ENCODE measurements around the gene FCRL6. TPM values are rescaled to one million over a fixed set of nuclear protein-coding genes. Genes with fewer than 3 reads are reported as not detected.

Gene FCRL6
- total RNA-seq, 6 experiments from 2014 or later = 0.40 to 0.62 (median 0.51) TPM; not detected in 2

GRCh38 chr1:159854116-159854692 is 52.0 kb downstream of the FCRL6 start:
- H3K4me1 ChIP-seq = no peaks in the 10 kb centered on the region
- H3K27ac ChIP-seq = peak overlapping the region; percentile 18 to 66 (median 59)
- intact Hi-C loops (cut with DNase I) = no loop called here
- no peaks in the 10 kb centered on the region for H3K9me3 ChIP-seq
- H3K27me3 ChIP-seq = no peaks in the 10 kb centered on the region
- H3K4me3 ChIP-seq = peak overlapping the region; percentile 38 to 54 (median 48)
- ATAC-seq (peak; percentile 75 to 82 (median 80)), DNase-seq (peak; percentile 59 to 72 (median 64))
- WGBS (ENCODE audit: insufficient coverage, low coverage, low lambda C conversion rate, missing lambda C conversion rate) = under 1% methylated on average over 17 of the region's 31 CpGs
- H3K36me3 ChIP-seq = no peaks in the 10 kb centered on the region
- TF ChIP-seq, protein P1, sequence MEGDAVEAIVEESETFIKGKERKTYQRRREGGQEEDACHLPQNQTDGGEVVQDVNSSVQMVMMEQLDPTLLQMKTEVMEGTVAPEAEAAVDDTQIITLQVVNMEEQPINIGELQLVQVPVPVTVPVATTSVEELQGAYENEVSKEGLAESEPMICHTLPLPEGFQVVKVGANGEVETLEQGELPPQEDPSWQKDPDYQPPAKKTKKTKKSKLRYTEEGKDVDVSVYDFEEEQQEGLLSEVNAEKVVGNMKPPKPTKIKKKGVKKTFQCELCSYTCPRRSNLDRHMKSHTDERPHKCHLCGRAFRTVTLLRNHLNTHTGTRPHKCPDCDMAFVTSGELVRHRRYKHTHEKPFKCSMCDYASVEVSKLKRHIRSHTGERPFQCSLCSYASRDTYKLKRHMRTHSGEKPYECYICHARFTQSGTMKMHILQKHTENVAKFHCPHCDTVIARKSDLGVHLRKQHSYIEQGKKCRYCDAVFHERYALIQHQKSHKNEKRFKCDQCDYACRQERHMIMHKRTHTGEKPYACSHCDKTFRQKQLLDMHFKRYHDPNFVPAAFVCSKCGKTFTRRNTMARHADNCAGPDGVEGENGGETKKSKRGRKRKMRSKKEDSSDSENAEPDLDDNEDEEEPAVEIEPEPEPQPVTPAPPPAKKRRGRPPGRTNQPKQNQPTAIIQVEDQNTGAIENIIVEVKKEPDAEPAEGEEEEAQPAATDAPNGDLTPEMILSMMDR (IDR thresholded peaks at IDR 0.05) = no peak
- TF ChIP-seq POLR2A (IDR thresholded peaks at IDR 0.05) = no peak

- peak; percentile 43 for TF ChIP-seq POLR2A (IDR thresholded peaks at IDR 0.05)
- TF ChIP-seq, protein P1 (IDR thresholded peaks at IDR 0.05) = no peak
- intact Hi-C loops (cut with DNase I) = no loop called here
These were observed 52.6 kb downstream of the FCRL6 start for GRCh38 chr1:159854693-159855192.

DNA sequence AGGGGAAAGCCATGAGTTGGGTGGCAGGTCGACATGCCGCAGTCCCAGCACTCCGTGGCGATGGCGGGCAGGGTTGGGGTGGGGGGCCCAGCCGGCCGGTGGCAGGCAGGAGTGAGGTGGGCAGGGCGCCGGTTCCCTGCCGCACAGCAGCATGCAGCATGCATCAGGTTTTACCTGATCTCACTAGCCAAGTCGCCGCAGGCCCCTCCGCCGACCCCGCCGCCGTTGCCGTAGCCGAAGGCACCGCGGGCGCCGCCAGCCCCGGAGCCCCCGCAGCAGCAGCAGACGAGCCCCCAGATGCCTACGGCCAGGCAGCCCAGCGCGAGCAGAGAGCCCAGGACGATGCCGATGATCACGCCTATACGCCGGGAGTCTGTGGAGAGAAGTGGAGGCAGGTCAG is 53.5 kb downstream of the FCRL6 start:
- H3K4me3 ChIP-seq = no peak overlapping the region
- 43% methylated on average over 15 of the region's 34 CpGs for WGBS (ENCODE audit: insufficient coverage, low coverage, low lambda C conversion rate, missing lambda C conversion rate)
- no peak overlapping the region for H3K27ac ChIP-seq
- no peaks in the 10 kb centered on the region for H3K4me1 ChIP-seq
- intact Hi-C loops (cut with DNase I) = no loop called here
- no peaks in the 10 kb centered on the region for H3K27me3 ChIP-seq
- DNase-seq (no peak), ATAC-seq (no peak)
- TF ChIP-seq POLR2A (IDR thresholded peaks at IDR 0.05) = no peak
- TF ChIP-seq, protein P1 (IDR thresholded peaks at IDR 0.05) = no peak
- H3K9me3 ChIP-seq = no peaks in the 10 kb centered on the region
- no peaks in the 10 kb centered on the region for H3K36me3 ChIP-seq

More at GRCh38 chr1:159854693-159855192, 52.6 kb downstream of the FCRL6 start:
- H3K9me3 ChIP-seq = no peaks in the 10 kb centered on the region
- peak overlapping the region; percentile 38 to 54 (median 48) for H3K4me3 ChIP-seq
- no peaks in the 10 kb centered on the region for H3K36me3 ChIP-seq
- H3K27ac ChIP-seq = peak overlapping the region; percentile 18 to 66 (median 59)
- no peaks in the 10 kb centered on the region for H3K27me3 ChIP-seq
- ATAC-seq (peak; percentile 81 to 89 (median 82)), DNase-seq (peak; percentile 70 to 79 (median 76))
- H3K4me1 ChIP-seq = no peaks in the 10 kb centered on the region
- WGBS (ENCODE audit: insufficient coverage, low coverage, low lambda C conversion rate, missing lambda C conversion rate) = no CpG with 5 or more reads among the region's 59 CpGs

- DNase-seq = no peak
- no peaks in the 10 kb centered on the region for H3K27me3 ChIP-seq
- H3K27ac ChIP-seq = no peak overlapping the region
- no peaks in the 10 kb centered on the region for H3K9me3 ChIP-seq
- WGBS (ENCODE audit: insufficient coverage, low coverage, low lambda C conversion rate, missing lambda C conversion rate) = no CpG with 5 or more reads among the region's 1 CpG
- no peaks in the 10 kb centered on the region for H3K4me1 ChIP-seq
- TF ChIP-seq, protein P1 (IDR thresholded peaks at IDR 0.05) = no peak
- no peak for TF ChIP-seq POLR2A (IDR thresholded peaks at IDR 0.05)
- ATAC-seq = no peak
- intact Hi-C loops (cut with DNase I) = no loop called here
- H3K4me3 ChIP-seq = no peak overlapping the region
- no peaks in the 10 kb centered on the region for H3K36me3 ChIP-seq
These were observed 54.4 kb downstream of the FCRL6 start for GRCh38 chr1:159856576-159856975.
